DMS53 (cell line): ENCODE results near the gene FCSK.

Source experiments
- DNase-seq: peaks from one replicate; lab custom pipeline; 2025; lab: John Stamatoyannopoulos, UW

FCSK gene

GRCh38 chr16:70480127-70481105 lies 26.0 kb downstream of the FCSK start:
- no peak for DNase-seq

- DNase-seq: no peak
Observed at GRCh38 chr16:70481929-70482536, 27.6 kb downstream of the FCSK start.

- peak; percentile 16 for DNase-seq
Observed at GRCh38 chr16:70482624-70483023, 28.2 kb downstream of the FCSK start.

GRCh38 chr16:70483426-70483825 lies 29.0 kb downstream of the FCSK start:
- no peak for DNase-seq

GRCh38 chr16:70484867-70485266 lies 30.5 kb downstream of the FCSK start:
- DNase-seq: no peak

GRCh38 chr16:70490261-70490660 lies 35.9 kb downstream of the FCSK start:
- DNase-seq: no peak

GRCh38 chr16:70493802-70494201 lies 39.4 kb downstream of the FCSK start:
- no peak for DNase-seq

- DNase-seq: no peak
Observed at GRCh38 chr16:70494202-70494770, 39.9 kb downstream of the FCSK start.

- no peak for DNase-seq
Observed at GRCh38 chr16:70494777-70495176, 40.4 kb downstream of the FCSK start.

- no peak for DNase-seq
Observed at GRCh38 chr16:70495425-70496182, 41.2 kb downstream of the FCSK start.

- no peak for DNase-seq
Observed at GRCh38 chr16:70496513-70496912, 42.1 kb downstream of the FCSK start.

GRCh38 chr16:70508752-70509151 lies 54.4 kb downstream of the FCSK start:
- DNase-seq: no peak

- no peak for DNase-seq
Observed at GRCh38 chr16:70510216-70510615, 55.8 kb downstream of the FCSK start.

GRCh38 chr16:70511833-70512232 lies 57.4 kb downstream of the FCSK start:
- DNase-seq: no peak

- DNase-seq: no peak
Observed at GRCh38 chr16:70512456-70512855, 58.1 kb downstream of the FCSK start.

GRCh38 chr16:70520612-70521297 lies 66.4 kb downstream of the FCSK start:
- DNase-seq: no peak

- DNase-seq: no peak
Observed at GRCh38 chr16:70522216-70523075, 68.1 kb downstream of the FCSK start.

GRCh38 chr16:70523076-70523742 lies 68.8 kb downstream of the FCSK start, which contains the start of gene COG4:
COG4 (minus strand) TSS chr16:70523554; CDS start chr16:70523543, 11 bp downstream.
- DNase-seq: peak; percentile 90

GRCh38 chr16:70523743-70524398 lies 69.5 kb downstream of the FCSK start, which contains the start of gene SF3B3:
SF3B3 (plus strand) TSS chr16:70523816; CDS start chr16:70526657, 2,841 bp downstream.
- DNase-seq: peak; percentile 88
